MM.1S (cell line): ENCODE data around the gene PLPP6.

Source experiments
- EZH2 ChIP-seq: fragments of 300-600 bp; sonication (generic); optimal IDR thresholded peaks from 2 replicates; pipeline ENCODE3; 2017; ENCODE audit warnings: low read depth, mild to moderate bottlenecking, antibody characterized with exemption, low read length, mixed read lengths
- EZH2phosphoT487 ChIP-seq: fragments of 300-600 bp; sonication (generic); IDR thresholded peaks from 2 replicates; pipeline ENCODE4 v1.6.1; 2018; ENCODE audit warnings: antibody characterized with exemption, low read length
- TF ChIP-seq, protein P1 (sequence below): fragments of 300-600 bp; sonication (generic); IDR thresholded peaks from 2 replicates; pipeline ENCODE4 v1.5.1; 2016; ENCODE audit warnings: antibody characterized with exemption, low read length, mixed read lengths

DNA sequence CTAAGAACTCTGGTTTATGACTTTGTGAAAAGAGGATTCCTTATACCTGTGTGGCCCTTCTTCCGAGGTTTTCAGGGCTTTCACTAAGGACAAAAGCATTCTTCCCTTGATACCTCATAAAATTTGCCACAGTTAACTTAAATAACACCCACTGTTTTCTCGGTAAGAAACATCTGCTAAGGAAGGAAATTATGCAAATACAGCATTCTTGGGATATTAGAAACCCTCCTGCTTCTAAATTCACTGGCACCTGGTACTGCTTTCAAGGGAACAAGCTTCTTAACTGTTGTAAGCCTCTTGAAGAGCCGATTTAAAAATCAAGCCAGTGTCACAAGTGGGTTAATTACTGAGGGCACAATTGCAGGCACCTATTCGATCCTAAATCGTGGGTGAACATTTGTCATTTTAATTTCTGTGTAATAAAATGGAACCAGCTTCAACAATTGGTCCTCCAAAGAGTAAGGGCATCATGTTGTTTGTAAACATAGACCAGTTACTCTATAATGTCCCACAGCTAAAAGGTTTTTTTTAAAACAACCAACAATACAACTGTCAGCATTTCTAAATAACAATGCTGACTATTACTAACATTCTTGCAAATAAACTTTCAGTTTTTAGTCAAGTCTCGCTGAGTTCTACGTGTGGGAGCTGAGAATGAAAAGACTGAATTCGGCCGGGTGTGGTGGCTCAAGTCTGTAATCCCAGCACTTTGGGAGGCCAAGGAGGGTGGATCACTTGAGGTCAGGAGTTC, 52.3 kb downstream of the PLPP6 start:
- TF ChIP-seq, protein P1, sequence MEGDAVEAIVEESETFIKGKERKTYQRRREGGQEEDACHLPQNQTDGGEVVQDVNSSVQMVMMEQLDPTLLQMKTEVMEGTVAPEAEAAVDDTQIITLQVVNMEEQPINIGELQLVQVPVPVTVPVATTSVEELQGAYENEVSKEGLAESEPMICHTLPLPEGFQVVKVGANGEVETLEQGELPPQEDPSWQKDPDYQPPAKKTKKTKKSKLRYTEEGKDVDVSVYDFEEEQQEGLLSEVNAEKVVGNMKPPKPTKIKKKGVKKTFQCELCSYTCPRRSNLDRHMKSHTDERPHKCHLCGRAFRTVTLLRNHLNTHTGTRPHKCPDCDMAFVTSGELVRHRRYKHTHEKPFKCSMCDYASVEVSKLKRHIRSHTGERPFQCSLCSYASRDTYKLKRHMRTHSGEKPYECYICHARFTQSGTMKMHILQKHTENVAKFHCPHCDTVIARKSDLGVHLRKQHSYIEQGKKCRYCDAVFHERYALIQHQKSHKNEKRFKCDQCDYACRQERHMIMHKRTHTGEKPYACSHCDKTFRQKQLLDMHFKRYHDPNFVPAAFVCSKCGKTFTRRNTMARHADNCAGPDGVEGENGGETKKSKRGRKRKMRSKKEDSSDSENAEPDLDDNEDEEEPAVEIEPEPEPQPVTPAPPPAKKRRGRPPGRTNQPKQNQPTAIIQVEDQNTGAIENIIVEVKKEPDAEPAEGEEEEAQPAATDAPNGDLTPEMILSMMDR = no peak
- TF ChIP-seq EZH2 (no peak), EZH2phosphoT487 (no peak)
